Measurements from ENCODE around the gene PPP2R5E. TPM values are rescaled to one million over a fixed set of nuclear protein-coding genes. Genes with fewer than 3 reads are reported as not detected.

The PPP2R5E gene
- total and polyA plus RNA-seq, 11 donors: 6.2 to 44.2 (median 31.3) TPM

- no peaks in the 10 kb centered on the region for H3K4me1 ChIP-seq
- H3K36me3 ChIP-seq: no peaks in the 10 kb centered on the region
- intact Hi-C loops (cut with DNase I): no loop called here
- H3K9me3 ChIP-seq: no peaks in the 10 kb centered on the region
- no peak for TF ChIP-seq CTCF (IDR thresholded peaks at IDR 0.05)
- TF ChIP-seq POLR2A (IDR thresholded peaks at IDR 0.05): no peak
- no peak for ATAC-seq
- 51 to 60% (median 54%) methylated on average over 6 of the region's 6 CpGs for WGBS, 4 donors
- DNase-seq: no peak
- H3K27me3 ChIP-seq: no peaks in the 10 kb centered on the region
- no peak overlapping the region for H3K4me3 ChIP-seq
- no peak overlapping the region for H3K27ac ChIP-seq
Measured at GRCh38 chr14:63328787-63329737, 214.1 kb downstream of the PPP2R5E start.

DNA sequence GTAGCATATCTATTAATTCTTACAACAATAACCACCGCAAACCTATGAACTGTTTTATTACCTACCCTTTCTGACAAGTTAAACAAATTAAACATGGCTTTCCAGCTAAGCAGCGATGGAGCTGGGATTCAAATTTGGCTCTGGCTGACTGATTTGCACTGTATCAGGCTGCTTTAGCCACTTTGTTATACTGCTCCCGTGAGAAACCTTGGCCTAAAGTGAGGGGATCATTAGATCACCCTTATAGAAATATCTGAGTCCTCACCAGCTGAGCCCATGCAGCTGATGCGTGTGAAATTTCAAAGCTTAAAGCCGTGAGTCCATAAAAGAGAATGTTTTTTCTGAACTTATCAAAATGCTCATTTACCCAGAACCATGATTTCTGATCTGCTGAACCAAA, 216.3 kb downstream of the PPP2R5E start:
- Histone ChIP-seq H3K36me3 (no peaks in the 10 kb centered on the region), H3K4me1 (no peaks in the 10 kb centered on the region), H3K4me3 (no peak overlapping the region), H3K27ac (no peak overlapping the region), H3K9me3 (no peaks in the 10 kb centered on the region), H3K27me3 (no peaks in the 10 kb centered on the region)
- intact Hi-C loops (cut with DNase I): no loop called here
- ATAC-seq: no peak
- no peak for TF ChIP-seq CTCF (IDR thresholded peaks at IDR 0.05)
- TF ChIP-seq POLR2A (IDR thresholded peaks at IDR 0.05): no peak
- no peak for DNase-seq
- WGBS, 4 donors: 93 to 95% (median 95%) methylated on average over 5 of the region's 5 CpGs

- Histone ChIP-seq H3K27me3 (no peaks in the 10 kb centered on the region), H3K36me3 (no peaks in the 10 kb centered on the region), H3K9me3 (no peaks in the 10 kb centered on the region), H3K4me3 (no peak overlapping the region), H3K27ac (no peak overlapping the region), H3K4me1 (no peaks in the 10 kb centered on the region)
- ATAC-seq: no peak
- intact Hi-C loops (cut with DNase I): no loop called here
- TF ChIP-seq CTCF (IDR thresholded peaks at IDR 0.05): no peak
- TF ChIP-seq POLR2A (IDR thresholded peaks at IDR 0.05): no peak
- no peak for DNase-seq
- WGBS, 4 donors: 45 to 52% (median 49%) methylated on average over 9 of the region's 9 CpGs
Measured at GRCh38 chr14:63322897-63323573, 220.1 kb downstream of the PPP2R5E start.

GRCh38 chr14:63322472-63322871, 220.7 kb downstream of the PPP2R5E start:
- TF ChIP-seq POLR2A (IDR thresholded peaks at IDR 0.05) (no peak), CTCF (IDR thresholded peaks at IDR 0.05) (no peak)
- Histone ChIP-seq H3K27ac (no peak overlapping the region), H3K36me3 (no peaks in the 10 kb centered on the region), H3K4me3 (no peak overlapping the region), H3K4me1 (no peaks in the 10 kb centered on the region), H3K9me3 (no peaks in the 10 kb centered on the region), H3K27me3 (no peaks in the 10 kb centered on the region)
- intact Hi-C loops (cut with DNase I): no loop called here
- ATAC-seq (no peak), DNase-seq (no peak)
- WGBS, 4 donors: 88 to 94% (median 92%) methylated on average over 1 of the region's 1 CpG
